GM23338 (cell line): ENCODE results near the gene HECTD1.

Experiments
- CREB1 ChIP-seq: fragments of 250-450 bp; sonication (Bioruptor Pico); IDR thresholded peaks from 2 replicates; pipeline ENCODE4 v1.5.0; 2020; ENCODE audit warnings: low read depth, mild to moderate bottlenecking, moderate library complexity
- EZH2 ChIP-seq: fragments of 200-600 bp; sonication (generic); IDR thresholded peaks from one replicate; pipeline ENCODE4 v1.8.0; 2017; ENCODE audit warnings: antibody characterized with exemption, mild to moderate bottlenecking, low read depth; ENCODE audit not compliant: unreplicated experiment
- EZH2phosphoT487 ChIP-seq: fragments of 200-600 bp; sonication (generic); IDR thresholded peaks from one replicate; pipeline ENCODE4 v1.8.1; 2018; ENCODE audit warnings: antibody characterized with exemption; ENCODE audit not compliant: unreplicated experiment
- JUNB ChIP-seq: IDR thresholded peaks from one replicate; pipeline ENCODE4 v1.6.1; 2016; ENCODE audit warnings: antibody characterized with exemption; ENCODE audit not compliant: unreplicated experiment
- NANOG ChIP-seq: IDR thresholded peaks from 2 replicates; pipeline ENCODE4 v1.6.1; 2016; ENCODE audit warnings: antibody characterized with exemption, borderline replicate concordance
- POLR2AphosphoS5 ChIP-seq: IDR thresholded peaks from 2 replicates; pipeline ENCODE4 v1.6.1; 2016; ENCODE audit warnings: antibody characterized with exemption, low read depth
- STAT1 ChIP-seq: IDR thresholded peaks from one replicate; pipeline ENCODE4 v1.6.1; 2016; ENCODE audit warnings: antibody characterized with exemption; ENCODE audit not compliant: unreplicated experiment
- ZNF114 ChIP-seq: fragments of 250-450 bp; sonication (Bioruptor Pico); IDR thresholded peaks from 2 replicates; pipeline ENCODE4 v1.5.0; 2020; ENCODE audit warnings: mild to moderate bottlenecking, moderate library complexity
- ZNF331 ChIP-seq: fragments of 250-450 bp; sonication (Bioruptor Pico); IDR thresholded peaks from 2 replicates; pipeline ENCODE4 v1.5.0; 2020; ENCODE audit warnings: low read depth, mild to moderate bottlenecking, moderate library complexity
- TF ChIP-seq, protein P1 (sequence below), 2 experiments: fragments of 200-600 bp in 1 of 2; sonication (generic) in 1 of 2; conservative IDR thresholded peaks; 2 replicates each; pipeline versions ENCODE4 v1.5.1 to v1.6.1; 2016 to 2017; ENCODE audit warnings: antibody characterized with exemption in 2 of 2, low read depth in 2 of 2, mild to moderate bottlenecking in 2 of 2, moderate library complexity in 1 of 2
- TF ChIP-seq, protein P2 (sequence below): IDR thresholded peaks from one replicate; pipeline ENCODE4 v1.6.1; 2018; ENCODE audit warnings: antibody characterized with exemption; ENCODE audit not compliant: unreplicated experiment
- TF ChIP-seq, protein P3 (sequence below): fragments of 250-450 bp; sonication (Bioruptor Pico); IDR thresholded peaks from 2 replicates; pipeline ENCODE4 v1.5.0; 2020; ENCODE audit warnings: mild to moderate bottlenecking, moderate library complexity

DNA sequence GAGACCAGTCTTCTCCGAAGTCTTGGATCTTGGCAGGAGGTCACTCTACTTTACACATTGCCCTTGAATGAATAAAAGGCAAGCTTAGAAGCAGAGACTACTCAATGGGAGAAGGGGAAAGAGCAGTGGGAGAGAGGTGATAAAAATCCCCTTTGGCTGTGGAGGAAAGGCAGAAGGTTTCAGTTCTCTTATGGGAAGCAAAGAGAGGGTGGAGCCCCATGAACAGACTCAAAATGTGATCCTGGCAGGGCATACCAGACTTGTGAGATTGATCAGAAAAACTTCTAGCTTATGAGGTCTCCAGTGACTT lies 49.6 kb upstream of the HECTD1 start:
- TF ChIP-seq, protein P1, sequence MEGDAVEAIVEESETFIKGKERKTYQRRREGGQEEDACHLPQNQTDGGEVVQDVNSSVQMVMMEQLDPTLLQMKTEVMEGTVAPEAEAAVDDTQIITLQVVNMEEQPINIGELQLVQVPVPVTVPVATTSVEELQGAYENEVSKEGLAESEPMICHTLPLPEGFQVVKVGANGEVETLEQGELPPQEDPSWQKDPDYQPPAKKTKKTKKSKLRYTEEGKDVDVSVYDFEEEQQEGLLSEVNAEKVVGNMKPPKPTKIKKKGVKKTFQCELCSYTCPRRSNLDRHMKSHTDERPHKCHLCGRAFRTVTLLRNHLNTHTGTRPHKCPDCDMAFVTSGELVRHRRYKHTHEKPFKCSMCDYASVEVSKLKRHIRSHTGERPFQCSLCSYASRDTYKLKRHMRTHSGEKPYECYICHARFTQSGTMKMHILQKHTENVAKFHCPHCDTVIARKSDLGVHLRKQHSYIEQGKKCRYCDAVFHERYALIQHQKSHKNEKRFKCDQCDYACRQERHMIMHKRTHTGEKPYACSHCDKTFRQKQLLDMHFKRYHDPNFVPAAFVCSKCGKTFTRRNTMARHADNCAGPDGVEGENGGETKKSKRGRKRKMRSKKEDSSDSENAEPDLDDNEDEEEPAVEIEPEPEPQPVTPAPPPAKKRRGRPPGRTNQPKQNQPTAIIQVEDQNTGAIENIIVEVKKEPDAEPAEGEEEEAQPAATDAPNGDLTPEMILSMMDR (conservative IDR thresholded peaks at IDR 0.05; ENCODE audit: low read depth in 2 of 2), result no peak
- TF ChIP-seq EZH2phosphoT487, result no peak
- TF ChIP-seq EZH2, result no peak
- no peak for TF ChIP-seq POLR2AphosphoS5
- no peak for TF ChIP-seq CREB1 (CRISPR knock-in tag)
- TF ChIP-seq JUNB, result no peak
- no peak for TF ChIP-seq STAT1
- TF ChIP-seq, protein P2, sequence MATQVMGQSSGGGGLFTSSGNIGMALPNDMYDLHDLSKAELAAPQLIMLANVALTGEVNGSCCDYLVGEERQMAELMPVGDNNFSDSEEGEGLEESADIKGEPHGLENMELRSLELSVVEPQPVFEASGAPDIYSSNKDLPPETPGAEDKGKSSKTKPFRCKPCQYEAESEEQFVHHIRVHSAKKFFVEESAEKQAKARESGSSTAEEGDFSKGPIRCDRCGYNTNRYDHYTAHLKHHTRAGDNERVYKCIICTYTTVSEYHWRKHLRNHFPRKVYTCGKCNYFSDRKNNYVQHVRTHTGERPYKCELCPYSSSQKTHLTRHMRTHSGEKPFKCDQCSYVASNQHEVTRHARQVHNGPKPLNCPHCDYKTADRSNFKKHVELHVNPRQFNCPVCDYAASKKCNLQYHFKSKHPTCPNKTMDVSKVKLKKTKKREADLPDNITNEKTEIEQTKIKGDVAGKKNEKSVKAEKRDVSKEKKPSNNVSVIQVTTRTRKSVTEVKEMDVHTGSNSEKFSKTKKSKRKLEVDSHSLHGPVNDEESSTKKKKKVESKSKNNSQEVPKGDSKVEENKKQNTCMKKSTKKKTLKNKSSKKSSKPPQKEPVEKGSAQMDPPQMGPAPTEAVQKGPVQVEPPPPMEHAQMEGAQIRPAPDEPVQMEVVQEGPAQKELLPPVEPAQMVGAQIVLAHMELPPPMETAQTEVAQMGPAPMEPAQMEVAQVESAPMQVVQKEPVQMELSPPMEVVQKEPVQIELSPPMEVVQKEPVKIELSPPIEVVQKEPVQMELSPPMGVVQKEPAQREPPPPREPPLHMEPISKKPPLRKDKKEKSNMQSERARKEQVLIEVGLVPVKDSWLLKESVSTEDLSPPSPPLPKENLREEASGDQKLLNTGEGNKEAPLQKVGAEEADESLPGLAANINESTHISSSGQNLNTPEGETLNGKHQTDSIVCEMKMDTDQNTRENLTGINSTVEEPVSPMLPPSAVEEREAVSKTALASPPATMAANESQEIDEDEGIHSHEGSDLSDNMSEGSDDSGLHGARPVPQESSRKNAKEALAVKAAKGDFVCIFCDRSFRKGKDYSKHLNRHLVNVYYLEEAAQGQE, result no peak
- no peak for TF ChIP-seq NANOG
- TF ChIP-seq, protein P3, sequence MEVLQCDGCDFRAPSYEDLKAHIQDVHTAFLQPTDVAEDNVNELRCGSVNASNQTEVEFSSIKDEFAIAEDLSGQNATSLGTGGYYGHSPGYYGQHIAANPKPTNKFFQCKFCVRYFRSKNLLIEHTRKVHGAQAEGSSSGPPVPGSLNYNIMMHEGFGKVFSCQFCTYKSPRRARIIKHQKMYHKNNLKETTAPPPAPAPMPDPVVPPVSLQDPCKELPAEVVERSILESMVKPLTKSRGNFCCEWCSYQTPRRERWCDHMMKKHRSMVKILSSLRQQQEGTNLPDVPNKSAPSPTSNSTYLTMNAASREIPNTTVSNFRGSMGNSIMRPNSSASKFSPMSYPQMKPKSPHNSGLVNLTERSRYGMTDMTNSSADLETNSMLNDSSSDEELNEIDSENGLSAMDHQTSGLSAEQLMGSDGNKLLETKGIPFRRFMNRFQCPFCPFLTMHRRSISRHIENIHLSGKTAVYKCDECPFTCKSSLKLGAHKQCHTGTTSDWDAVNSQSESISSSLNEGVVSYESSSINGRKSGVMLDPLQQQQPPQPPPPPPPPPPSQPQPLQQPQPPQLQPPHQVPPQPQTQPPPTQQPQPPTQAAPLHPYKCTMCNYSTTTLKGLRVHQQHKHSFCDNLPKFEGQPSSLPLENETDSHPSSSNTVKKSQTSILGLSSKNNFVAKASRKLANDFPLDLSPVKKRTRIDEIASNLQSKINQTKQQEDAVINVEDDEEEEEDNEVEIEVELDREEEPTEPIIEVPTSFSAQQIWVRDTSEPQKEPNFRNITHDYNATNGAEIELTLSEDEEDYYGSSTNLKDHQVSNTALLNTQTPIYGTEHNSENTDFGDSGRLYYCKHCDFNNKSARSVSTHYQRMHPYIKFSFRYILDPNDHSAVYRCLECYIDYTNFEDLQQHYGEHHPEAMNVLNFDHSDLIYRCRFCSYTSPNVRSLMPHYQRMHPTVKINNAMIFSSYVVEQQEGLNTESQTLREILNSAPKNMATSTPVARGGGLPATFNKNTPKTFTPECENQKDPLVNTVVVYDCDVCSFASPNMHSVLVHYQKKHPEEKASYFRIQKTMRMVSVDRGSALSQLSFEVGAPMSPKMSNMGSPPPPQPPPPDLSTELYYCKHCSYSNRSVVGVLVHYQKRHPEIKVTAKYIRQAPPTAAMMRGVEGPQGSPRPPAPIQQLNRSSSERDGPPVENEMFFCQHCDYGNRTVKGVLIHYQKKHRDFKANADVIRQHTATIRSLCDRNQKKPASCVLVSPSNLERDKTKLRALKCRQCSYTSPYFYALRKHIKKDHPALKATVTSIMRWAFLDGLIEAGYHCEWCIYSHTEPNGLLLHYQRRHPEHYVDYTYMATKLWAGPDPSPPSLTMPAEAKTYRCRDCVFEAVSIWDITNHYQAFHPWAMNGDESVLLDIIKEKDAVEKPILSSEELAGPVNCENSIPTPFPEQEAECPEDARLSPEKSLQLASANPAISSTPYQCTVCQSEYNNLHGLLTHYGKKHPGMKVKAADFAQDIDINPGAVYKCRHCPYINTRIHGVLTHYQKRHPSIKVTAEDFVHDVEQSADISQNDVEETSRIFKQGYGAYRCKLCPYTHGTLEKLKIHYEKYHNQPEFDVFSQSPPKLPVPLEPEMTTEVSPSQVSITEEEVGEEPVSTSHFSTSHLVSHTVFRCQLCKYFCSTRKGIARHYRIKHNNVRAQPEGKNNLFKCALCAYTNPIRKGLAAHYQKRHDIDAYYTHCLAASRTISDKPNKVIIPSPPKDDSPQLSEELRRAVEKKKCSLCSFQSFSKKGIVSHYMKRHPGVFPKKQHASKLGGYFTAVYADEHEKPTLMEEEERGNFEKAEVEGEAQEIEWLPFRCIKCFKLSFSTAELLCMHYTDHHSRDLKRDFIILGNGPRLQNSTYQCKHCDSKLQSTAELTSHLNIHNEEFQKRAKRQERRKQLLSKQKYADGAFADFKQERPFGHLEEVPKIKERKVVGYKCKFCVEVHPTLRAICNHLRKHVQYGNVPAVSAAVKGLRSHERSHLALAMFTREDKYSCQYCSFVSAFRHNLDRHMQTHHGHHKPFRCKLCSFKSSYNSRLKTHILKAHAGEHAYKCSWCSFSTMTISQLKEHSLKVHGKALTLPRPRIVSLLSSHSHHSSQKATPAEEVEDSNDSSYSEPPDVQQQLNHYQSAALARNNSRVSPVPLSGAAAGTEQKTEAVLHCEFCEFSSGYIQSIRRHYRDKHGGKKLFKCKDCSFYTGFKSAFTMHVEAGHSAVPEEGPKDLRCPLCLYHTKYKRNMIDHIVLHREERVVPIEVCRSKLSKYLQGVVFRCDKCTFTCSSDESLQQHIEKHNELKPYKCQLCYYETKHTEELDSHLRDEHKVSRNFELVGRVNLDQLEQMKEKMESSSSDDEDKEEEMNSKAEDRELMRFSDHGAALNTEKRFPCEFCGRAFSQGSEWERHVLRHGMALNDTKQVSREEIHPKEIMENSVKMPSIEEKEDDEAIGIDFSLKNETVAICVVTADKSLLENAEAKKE (CRISPR knock-in tag), result no peak
- TF ChIP-seq ZNF114 (CRISPR knock-in tag), result no peak
- no peak for TF ChIP-seq ZNF331 (CRISPR knock-in tag)
